Left lung (tissue), 10 donors: ENCODE data around the gene UCHL5. TPM values are rescaled to one million over a fixed set of nuclear protein-coding genes. Genes with fewer than 3 reads are reported as not detected.

Source experiments
- ATAC-seq: fragments of 200-7000 bp; cut with Tn5 transposase; one replicate; pipeline ENCODE4 v1.9.1; 2020; ENCODE audit warnings: moderate library complexity
- DNase-seq, 4 donors: peaks; one replicate each; pipeline ENCODE4 v3.0.0-alpha.2; 2013 to 2020
- H3K27ac ChIP-seq, 2 donors: fragments of 200-600 bp; sonication (generic) in 1 of 2; one replicate each; pipeline versions ENCODE4 v1.5.0 to v1.8.0; 2020 to 2021
- H3K27me3 ChIP-seq, 2 donors: fragments of 200-600 bp; sonication (generic) in 1 of 2; one replicate each; pipeline versions ENCODE4 v1.5.0 to v1.8.0; 2020 to 2021
- H3K36me3 ChIP-seq, 2 donors: fragments of 200-600 bp; sonication (generic) in 1 of 2; one replicate each; pipeline versions ENCODE4 v1.5.0 to v1.8.0; 2020 to 2021
- H3K4me1 ChIP-seq, 2 donors: fragments of 200-600 bp; one replicate each; pipeline ENCODE4 v1.8.0; 2021
- H3K4me3 ChIP-seq, 2 donors: fragments of 200-600 bp; sonication (generic) in 1 of 2; one replicate each; pipeline versions ENCODE4 v1.5.0 to v1.8.0; 2020 to 2021; ENCODE audit warnings: mild to moderate bottlenecking in 1 of 2
- H3K9me3 ChIP-seq, 2 donors: fragments of 200-600 bp; sonication (generic) in 1 of 2; one replicate each; pipeline versions ENCODE4 v1.5.0 to v1.8.0; 2020 to 2021
- intact Hi-C, 2 donors: fragments of 100-400 bp; cut with DNase I; formaldehyde crosslinking; loops; one replicate each; pipeline versions ENCODE4 v1.11.2 to v1.14.2; 2022
- polyA plus RNA-seq, 6 donors: library from polyadenylated mRNA; unstranded; fragments of 120-200 nt; gene quantifications; one replicate each; pipeline ENCODE4 v1.2.1, GENCODE V29; 2013; ENCODE audit not compliant: insufficient read length in 6 of 6
- total RNA-seq, 2 donors: library from RNA; stranded (reverse); fragmentation: NEBNext Ultra II Directional; extraction: Animal tissue kit (Norgen Biotek cat#: 25700); gene quantifications; one replicate each; pipeline ENCODE4 v1.2.1, GENCODE V29; 2021
- TF ChIP-seq, protein P1 (sequence below), 2 donors: fragments of 200-600 bp; sonication (generic) in 1 of 2; IDR thresholded peaks; one replicate each; pipeline versions ENCODE4 v1.5.0 to v1.8.0; 2021; ENCODE audit warnings: antibody characterized with exemption in 2 of 2
- donor health status: DM: no; HTN: yes; CAD: no.
- donor health status: DM: no; HTN: no; CAD: no.

Gene UCHL5
- total and polyA plus RNA-seq, 8 donors = 27.9 to 48.7 (median 44.5) TPM

DNA sequence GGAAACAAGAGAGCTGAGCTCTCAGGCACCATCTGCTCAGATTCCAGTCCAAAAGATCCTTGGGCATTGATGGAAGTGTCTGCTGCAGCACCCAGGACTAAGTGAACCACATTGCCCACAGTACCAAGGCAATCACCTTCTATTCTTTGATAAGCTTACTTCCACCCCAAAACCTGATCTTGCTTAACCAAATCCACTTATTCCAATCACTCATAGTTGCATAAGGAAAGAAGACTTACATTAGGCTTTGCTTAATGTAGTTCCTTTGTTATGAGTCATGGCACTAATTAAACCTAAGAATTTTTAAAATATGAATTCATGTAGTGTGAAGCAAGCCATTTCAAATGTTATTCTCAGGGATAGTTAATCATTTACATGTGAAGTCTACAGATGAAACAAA, 84.5 kb downstream of the UCHL5 start:
- H3K36me3 ChIP-seq = no peaks in the 10 kb centered on the region
- H3K27ac ChIP-seq = no peak overlapping the region
- TF ChIP-seq, protein P1, sequence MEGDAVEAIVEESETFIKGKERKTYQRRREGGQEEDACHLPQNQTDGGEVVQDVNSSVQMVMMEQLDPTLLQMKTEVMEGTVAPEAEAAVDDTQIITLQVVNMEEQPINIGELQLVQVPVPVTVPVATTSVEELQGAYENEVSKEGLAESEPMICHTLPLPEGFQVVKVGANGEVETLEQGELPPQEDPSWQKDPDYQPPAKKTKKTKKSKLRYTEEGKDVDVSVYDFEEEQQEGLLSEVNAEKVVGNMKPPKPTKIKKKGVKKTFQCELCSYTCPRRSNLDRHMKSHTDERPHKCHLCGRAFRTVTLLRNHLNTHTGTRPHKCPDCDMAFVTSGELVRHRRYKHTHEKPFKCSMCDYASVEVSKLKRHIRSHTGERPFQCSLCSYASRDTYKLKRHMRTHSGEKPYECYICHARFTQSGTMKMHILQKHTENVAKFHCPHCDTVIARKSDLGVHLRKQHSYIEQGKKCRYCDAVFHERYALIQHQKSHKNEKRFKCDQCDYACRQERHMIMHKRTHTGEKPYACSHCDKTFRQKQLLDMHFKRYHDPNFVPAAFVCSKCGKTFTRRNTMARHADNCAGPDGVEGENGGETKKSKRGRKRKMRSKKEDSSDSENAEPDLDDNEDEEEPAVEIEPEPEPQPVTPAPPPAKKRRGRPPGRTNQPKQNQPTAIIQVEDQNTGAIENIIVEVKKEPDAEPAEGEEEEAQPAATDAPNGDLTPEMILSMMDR (IDR thresholded peaks at IDR 0.05) = no peak
- no peak overlapping the region for H3K4me3 ChIP-seq
- no peaks in the 10 kb centered on the region for H3K27me3 ChIP-seq
- no peaks in the 10 kb centered on the region for H3K9me3 ChIP-seq
- H3K4me1 ChIP-seq = no peaks in the 10 kb centered on the region
- intact Hi-C loops = no loop called here
- DNase-seq (no peak), ATAC-seq (peak; percentile 73)

DNA sequence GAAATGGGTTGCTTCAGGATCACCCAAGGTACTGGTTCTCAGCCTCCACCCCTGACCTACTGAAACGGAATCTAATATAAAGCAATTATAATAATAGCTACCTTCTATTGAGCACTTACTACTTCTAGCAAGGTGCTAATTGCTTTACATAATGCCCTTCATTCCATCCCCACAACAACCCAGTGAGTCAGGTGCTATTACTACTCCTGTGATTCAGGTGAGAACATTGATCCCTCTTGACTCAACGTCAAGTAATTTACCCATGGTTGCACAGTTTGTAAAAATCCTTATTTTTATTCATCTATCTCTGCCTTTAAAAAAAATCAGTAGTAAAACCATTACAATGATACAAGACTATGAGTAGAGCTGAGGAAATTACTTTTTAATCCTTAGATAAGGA, 85.2 kb downstream of the UCHL5 start:
- no peaks in the 10 kb centered on the region for H3K4me1 ChIP-seq
- ATAC-seq (no peak), DNase-seq (no peak)
- TF ChIP-seq, protein P1 (IDR thresholded peaks at IDR 0.05) = no peak
- no peak overlapping the region for H3K4me3 ChIP-seq
- H3K27me3 ChIP-seq = no peaks in the 10 kb centered on the region
- intact Hi-C loops = no loop called here
- H3K36me3 ChIP-seq = no peaks in the 10 kb centered on the region
- H3K9me3 ChIP-seq = no peaks in the 10 kb centered on the region
- no peak overlapping the region for H3K27ac ChIP-seq

DNA sequence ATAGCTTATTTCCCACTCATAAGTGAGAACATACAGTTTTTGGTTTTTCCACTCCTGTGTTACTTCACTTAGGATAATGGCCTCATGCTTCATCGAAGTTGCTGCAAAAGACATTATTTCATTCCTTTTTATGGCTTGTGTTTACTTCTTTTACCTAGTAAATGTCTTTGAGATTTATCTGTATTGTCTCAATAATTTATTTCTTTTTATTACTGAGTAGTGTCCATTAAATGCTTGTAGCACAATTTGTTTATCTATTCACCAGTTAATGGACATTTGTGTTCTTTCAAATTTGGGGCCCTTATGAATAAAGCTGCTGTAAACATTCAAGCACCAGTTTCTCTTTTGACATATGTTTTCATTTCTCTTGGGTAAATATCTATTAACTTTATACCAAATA, 86.0 kb downstream of the UCHL5 start:
- intact Hi-C loops = no loop called here
- H3K4me1 ChIP-seq = no peaks in the 10 kb centered on the region
- TF ChIP-seq, protein P1 (IDR thresholded peaks at IDR 0.05) = no peak
- no peaks in the 10 kb centered on the region for H3K9me3 ChIP-seq
- H3K27me3 ChIP-seq = no peaks in the 10 kb centered on the region
- H3K36me3 ChIP-seq = no peaks in the 10 kb centered on the region
- ATAC-seq (no peak), DNase-seq (no peak)
- H3K27ac ChIP-seq = no peak overlapping the region
- no peak overlapping the region for H3K4me3 ChIP-seq

DNA sequence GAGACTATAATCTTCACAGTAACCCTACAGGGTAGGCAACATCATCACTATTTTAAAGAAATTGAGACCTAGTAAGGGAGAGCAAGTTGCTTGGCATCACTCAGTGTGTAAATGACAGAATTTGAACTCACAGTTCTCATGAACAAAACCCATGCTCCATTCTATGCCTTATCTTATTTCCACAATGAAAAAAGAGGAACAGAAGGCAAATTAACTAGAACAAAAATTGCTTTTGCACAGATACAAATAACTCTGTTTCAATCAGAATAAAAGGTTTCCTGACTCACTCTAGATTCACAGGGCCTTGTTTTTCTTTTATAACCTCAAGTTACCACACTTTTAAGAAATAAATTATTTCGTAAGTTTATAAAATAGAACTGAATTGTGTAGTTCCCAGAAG, 90.1 kb downstream of the UCHL5 start:
- no peak for ATAC-seq
- TF ChIP-seq, protein P1 (IDR thresholded peaks at IDR 0.05) = no peak
- Histone ChIP-seq H3K27me3 (no peaks in the 10 kb centered on the region), H3K4me1 (no peaks in the 10 kb centered on the region), H3K4me3 (no peak overlapping the region), H3K9me3 (no peaks in the 10 kb centered on the region), H3K36me3 (no peaks in the 10 kb centered on the region), H3K27ac (no peak overlapping the region)
- intact Hi-C loops = no loop called here
- no peak for DNase-seq

DNA sequence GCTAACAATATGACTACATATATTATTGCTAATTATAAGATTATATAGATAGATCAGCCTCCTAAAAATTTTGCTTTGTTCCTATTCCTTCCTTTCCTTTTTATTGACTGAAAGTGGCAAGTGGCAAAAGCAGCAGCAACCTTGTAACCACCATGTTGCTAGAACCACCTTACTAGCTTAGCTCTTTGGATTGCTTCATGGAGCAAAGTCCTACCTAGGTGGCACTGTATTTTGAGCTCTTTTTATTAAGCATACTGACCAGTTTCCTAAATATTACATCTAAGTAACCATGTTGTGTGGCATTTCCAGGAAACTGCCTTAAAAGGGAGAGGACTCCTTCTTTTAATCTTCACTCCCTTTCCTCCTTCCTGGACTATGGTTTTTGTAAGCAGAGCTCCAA, 90.8 kb downstream of the UCHL5 start:
- H3K27me3 ChIP-seq = no peaks in the 10 kb centered on the region
- no peaks in the 10 kb centered on the region for H3K4me1 ChIP-seq
- H3K9me3 ChIP-seq = no peaks in the 10 kb centered on the region
- intact Hi-C loops = no loop called here
- no peaks in the 10 kb centered on the region for H3K36me3 ChIP-seq
- TF ChIP-seq, protein P1 (IDR thresholded peaks at IDR 0.05) = no peak
- no peak overlapping the region for H3K27ac ChIP-seq
- H3K4me3 ChIP-seq = no peak overlapping the region
- no peak for DNase-seq
- no peak for ATAC-seq
